ENCODE measurements around the gene SDK1. TPM values are rescaled to one million over a fixed set of nuclear protein-coding genes. Genes with fewer than 3 reads are reported as not detected.

SDK1 gene
- total and polyA plus RNA-seq, 7 donors, result 0.31 to 2.4 (median 1.3) TPM

GRCh38 chr7:4177001-4177400 is 875.9 kb downstream of the SDK1 start:
- H3K27ac ChIP-seq, result no peak overlapping the region
- TF ChIP-seq CTCF (IDR thresholded peaks at IDR 0.05), result no peak
- intact Hi-C loops (cut with DNase I), result no loop called here
- DNase-seq (peak in 1 of 2 donors; percentile 23), ATAC-seq (no peak)
- 26 to 72% (median 53%) methylated on average over 6 of the region's 6 CpGs for WGBS, 3 donors
- no peaks in the 10 kb centered on the region for H3K36me3 ChIP-seq (ENCODE audit: insufficient read depth in 1 of 2, low read depth in 1 of 2)
- no peaks in the 10 kb centered on the region for H3K27me3 ChIP-seq (ENCODE audit: insufficient read depth in 3 of 3, low read length in 2 of 3)
- H3K9me3 ChIP-seq, result no peaks in the 10 kb centered on the region
- no peaks in the 10 kb centered on the region for H3K4me1 ChIP-seq
- no peak overlapping the region for H3K4me3 ChIP-seq

- Histone ChIP-seq H3K4me1 (no peaks in the 10 kb centered on the region), H3K27ac (no peak overlapping the region), H3K36me3 (ENCODE audit: insufficient read depth in 1 of 2, low read depth in 1 of 2) (no peaks in the 10 kb centered on the region), H3K9me3 (no peaks in the 10 kb centered on the region), H3K27me3 (ENCODE audit: insufficient read depth in 3 of 3, low read length in 2 of 3) (no peaks in the 10 kb centered on the region), H3K4me3 (no peak overlapping the region)
- DNase-seq, result peak in 1 of 2 donors; percentile 30
- intact Hi-C loops (cut with DNase I), result no loop called here
- ATAC-seq, result no peak
- TF ChIP-seq CTCF (IDR thresholded peaks at IDR 0.05), result no peak
- WGBS, 3 donors, result 95 to 99% (median 98%) methylated on average over 16 of the region's 16 CpGs
Measured at GRCh38 chr7:4178416-4178815, 877.4 kb downstream of the SDK1 start.

GRCh38 chr7:4178916-4179687 is 878.0 kb downstream of the SDK1 start:
- Histone ChIP-seq H3K4me3 (no peak overlapping the region), H3K36me3 (ENCODE audit: insufficient read depth in 1 of 2, low read depth in 1 of 2) (no peaks in the 10 kb centered on the region), H3K4me1 (no peaks in the 10 kb centered on the region), H3K27me3 (ENCODE audit: insufficient read depth in 3 of 3, low read length in 2 of 3) (no peaks in the 10 kb centered on the region), H3K9me3 (no peaks in the 10 kb centered on the region), H3K27ac (no peak overlapping the region)
- ATAC-seq, result no peak
- 89 to 93% (median 93%) methylated on average over 23 of the region's 23 CpGs for WGBS, 3 donors
- no peak for TF ChIP-seq CTCF (IDR thresholded peaks at IDR 0.05)
- DNase-seq, result peak in 1 of 2 donors; percentile 11
- intact Hi-C loops (cut with DNase I), result no loop called here

- H3K9me3 ChIP-seq, result no peaks in the 10 kb centered on the region
- H3K27ac ChIP-seq, result no peak overlapping the region
- no peaks in the 10 kb centered on the region for H3K4me1 ChIP-seq
- no peak for TF ChIP-seq CTCF (IDR thresholded peaks at IDR 0.05)
- 93 to 95% (median 93%) methylated on average over 23 to 24 of the region's 24 CpGs for WGBS, 3 donors
- H3K4me3 ChIP-seq, result no peak overlapping the region
- H3K27me3 ChIP-seq (ENCODE audit: insufficient read depth in 3 of 3, low read length in 2 of 3), result no peaks in the 10 kb centered on the region
- H3K36me3 ChIP-seq (ENCODE audit: insufficient read depth in 1 of 2, low read depth in 1 of 2), result no peaks in the 10 kb centered on the region
- peak in 1 of 2 donors; percentile 28 for DNase-seq
- no peak for ATAC-seq
- intact Hi-C loops (cut with DNase I), result no loop called here
Measured at GRCh38 chr7:4179688-4180380, 878.8 kb downstream of the SDK1 start.

Measured in psoas muscle (tissue), 8 donors.